Right lobe of liver (tissue), 6 donors: Measurements from ENCODE around the gene CNTN5. TPM values are rescaled to one million over a fixed set of nuclear protein-coding genes. Genes with fewer than 3 reads are reported as not detected.

ENCODE experiments used
- ATAC-seq, 4 donors: fragments of 200-7000 bp; cut with Tn5 transposase; one replicate each; pipeline ENCODE4 v1.9.1; 2020; ENCODE audit warnings: mild to moderate bottlenecking in 4 of 4, moderate library complexity in 4 of 4
- DNase-seq, 3 donors: peaks; one replicate each; pipeline ENCODE4 v3.0.0-alpha.2; 2020
- H3K27ac ChIP-seq, 3 donors: fragments of 200-600 bp; one replicate each; pipeline ENCODE4 v1.8.0; 2022
- H3K27me3 ChIP-seq, 2 donors: fragments of 200-600 bp; one replicate each; pipeline ENCODE4 v1.8.0; 2022
- H3K36me3 ChIP-seq, 4 donors: fragments of 200-600 bp; sonication (generic) in 1 of 4; one replicate each; pipeline versions ENCODE4 v1.5.1 to v1.8.0; 2017 to 2022; ENCODE audit warnings: control low read depth in 1 of 4
- H3K4me1 ChIP-seq, 4 donors: fragments of 200-600 bp; sonication (generic) in 1 of 4; one replicate each; pipeline versions ENCODE4 v1.5.1 to v1.8.0; 2017 to 2022; ENCODE audit warnings: control low read depth in 1 of 4
- H3K4me3 ChIP-seq, 3 donors: fragments of 200-600 bp; one replicate each; pipeline ENCODE4 v1.8.0; 2022
- H3K9me3 ChIP-seq, 4 donors: fragments of 200-600 bp; sonication (generic) in 1 of 4; one replicate each; pipeline versions ENCODE4 v1.5.1 to v1.8.0; 2017 to 2022; ENCODE audit warnings: control low read depth in 1 of 4
- CTCF ChIP-seq, 4 donors: fragments of 200-600 bp in 3 of 4; fragments of 450-650 bp in 1 of 4; IDR thresholded peaks; one replicate each; pipeline versions ENCODE4 v1.5.1 to v1.8.0; 2016 to 2022; ENCODE audit warnings: antibody characterized with exemption in 4 of 4, mild to moderate bottlenecking in 2 of 4
- POLR2A ChIP-seq: fragments of 450-650 bp; IDR thresholded peaks from one replicate; pipeline ENCODE4 v1.6.1; 2017; ENCODE audit warnings: antibody characterized with exemption, mild to moderate bottlenecking
- WGBS: methylation state at CpG from one replicate; pipeline ENCODE4 v1.1.6; 2018; ENCODE audit warnings: low coverage, low lambda C conversion rate; ENCODE audit not compliant: insufficient coverage; ENCODE audit errors: missing lambda C conversion rate; 5-methylcytosine and 5-hydroxymethylcytosine counted together
- intact Hi-C, 2 donors: fragments of 100-400 bp; cut with DNase I; formaldehyde crosslinking; loops; one replicate each; pipeline versions ENCODE4 v1.11.2 to v1.14.1; 2022
- total RNA-seq, 6 experiments: library from RNA; depleted of rRNA in 2 of 6; stranded (reverse); fragments of >200 nt in 2 of 6; fragmentation: NEBNext Ultra II Directional in 3 of 6; extraction: Animal tissue kit (Norgen Biotek cat#: 25700) in 3 of 6; gene quantifications; one replicate each; pipeline versions ENCODE4 v1.1.0 to v1.2.4, GENCODE V29; 2016 to 2023
- donor health status: DM: no; HTN: yes; CAD: no.
- donor health status: DM: no; HTN: no; CAD: no.
- donor health status: DM: no; HTN: no; CAD: no.
- donor health status: DM: no; HTN: yes; CAD: no.
- donor health status: DM: no; HTN: yes; CAD: no.

The CNTN5 gene
- total RNA-seq, 6 experiments from 2014 or later, result 0.13 to 0.19 TPM; not detected in 4

DNA sequence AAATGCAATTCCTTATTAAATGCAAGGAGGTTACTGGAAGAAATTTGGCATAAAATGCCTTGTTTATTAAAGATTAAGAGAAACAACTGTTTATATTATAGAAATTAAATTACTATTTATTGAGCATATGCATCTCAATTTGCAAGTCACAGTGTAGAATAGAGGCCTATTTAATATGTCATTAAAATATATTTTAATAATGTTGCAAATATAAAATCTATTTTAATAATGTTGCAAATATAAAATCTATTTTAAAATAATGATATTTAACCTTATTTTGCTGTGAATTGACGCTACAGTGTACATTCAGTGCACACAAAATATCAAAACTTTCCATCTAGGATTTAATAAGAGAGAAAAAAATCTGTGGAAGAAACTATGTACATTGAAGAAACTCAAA, 188.1 kb downstream of the CNTN5 start:
- DNase-seq, result no peak
- H3K36me3 ChIP-seq, result no peaks in the 10 kb centered on the region
- intact Hi-C loops, result no loop called here
- no peak for ATAC-seq
- WGBS, result 86% methylated on average over 1 of the region's 1 CpG
- H3K27me3 ChIP-seq, result no peaks in the 10 kb centered on the region
- H3K4me1 ChIP-seq, result no peaks in the 10 kb centered on the region
- TF ChIP-seq CTCF (IDR thresholded peaks at IDR 0.05) (no peak), POLR2A (no peak)
- no peaks in the 10 kb centered on the region for H3K9me3 ChIP-seq
- H3K27ac ChIP-seq, result no peak overlapping the region
- H3K4me3 ChIP-seq, result no peak overlapping the region

GRCh38 chr11:99229544-99229943, 208.8 kb downstream of the CNTN5 start:
- H3K4me3 ChIP-seq, result no peak overlapping the region
- TF ChIP-seq POLR2A (no peak), CTCF (IDR thresholded peaks at IDR 0.05) (no peak)
- H3K36me3 ChIP-seq, result no peaks in the 10 kb centered on the region
- H3K9me3 ChIP-seq, result no peaks in the 10 kb centered on the region
- ATAC-seq (no peak), DNase-seq (no peak)
- no peaks in the 10 kb centered on the region for H3K4me1 ChIP-seq
- intact Hi-C loops, result no loop called here
- H3K27me3 ChIP-seq, result no peaks in the 10 kb centered on the region
- WGBS, result 95% methylated on average over 2 of the region's 2 CpGs
- no peak overlapping the region for H3K27ac ChIP-seq

GRCh38 chr11:99234534-99234933, 213.8 kb downstream of the CNTN5 start:
- Histone ChIP-seq H3K9me3 (peaks cover 0 to 5% (median 0%) of the 10 kb centered on the region in 4 donors), H3K36me3 (no peaks in the 10 kb centered on the region), H3K4me1 (peaks cover 0 to 3% (median 0%) of the 10 kb centered on the region in 4 donors), H3K4me3 (no peak overlapping the region), H3K27ac (no peak overlapping the region), H3K27me3 (no peaks in the 10 kb centered on the region)
- TF ChIP-seq CTCF (IDR thresholded peaks at IDR 0.05) (no peak), POLR2A (no peak)
- intact Hi-C loops, result no loop called here
- ATAC-seq, result no peak
- DNase-seq, result no peak

- DNase-seq (no peak), ATAC-seq (no peak)
- Histone ChIP-seq H3K9me3 (peaks cover 0 to 5% (median 0%) of the 10 kb centered on the region in 4 donors), H3K4me1 (peaks cover 0 to 4% (median 2%) of the 10 kb centered on the region in 4 donors), H3K4me3 (no peak overlapping the region), H3K27me3 (no peaks in the 10 kb centered on the region), H3K36me3 (no peaks in the 10 kb centered on the region), H3K27ac (no peak overlapping the region)
- intact Hi-C loops, result no loop called here
- TF ChIP-seq CTCF (IDR thresholded peaks at IDR 0.05) (no peak), POLR2A (no peak)
- WGBS, result 67% methylated on average over 1 of the region's 1 CpG
Measured at GRCh38 chr11:99238401-99238800, 217.7 kb downstream of the CNTN5 start.
